Stomach smooth muscle (tissue), 2 donors: ENCODE results near the gene PITPNM3.

ENCODE experiments used
- H3K27ac ChIP-seq: one replicate; pipeline ENCODE4 v1.7.0; 2013; ENCODE audit warnings: mild to moderate bottlenecking, low read length, inconsistent platforms
- H3K27me3 ChIP-seq, 2 donors: one replicate each; pipeline ENCODE4 v1.7.0; 2013; ENCODE audit warnings: low read length in 2 of 2; ENCODE audit not compliant: insufficient read depth in 2 of 2, control insufficient read depth in 1 of 2
- H3K36me3 ChIP-seq, 2 donors: one replicate each; pipeline ENCODE4 v1.7.0; 2013; ENCODE audit warnings: low read length in 2 of 2; ENCODE audit not compliant: control insufficient read depth in 2 of 2, insufficient read depth in 2 of 2
- H3K4me1 ChIP-seq: one replicate; pipeline ENCODE4 v1.7.0; 2013; ENCODE audit warnings: low read length; ENCODE audit not compliant: control insufficient read depth, insufficient read depth
- H3K4me3 ChIP-seq, 2 donors: one replicate each; pipeline ENCODE4 v1.7.0; 2013; ENCODE audit warnings: low read length in 2 of 2
- H3K9ac ChIP-seq, 2 donors: one replicate each; pipeline ENCODE4 v1.7.0; 2013; ENCODE audit warnings: low read length in 2 of 2, mild to moderate bottlenecking in 1 of 2
- H3K9me3 ChIP-seq, 2 donors: one replicate each; pipeline ENCODE4 v1.7.0; 2013; ENCODE audit warnings: low read length in 2 of 2; ENCODE audit not compliant: control insufficient read depth in 2 of 2
- donor health status: healthy.
- donor health status: Pancreatic carcinoma.

The PITPNM3 gene

GRCh38 chr17:6460531-6461161 lies 95.7 kb downstream of the PITPNM3 start:
- H3K36me3 ChIP-seq = peaks cover 35 to 37% of the 10 kb centered on the region in 2 donors
- no peak overlapping the region for H3K4me3 ChIP-seq
- H3K27ac ChIP-seq = no peak overlapping the region
- no peaks in the 10 kb centered on the region for H3K9me3 ChIP-seq
- H3K27me3 ChIP-seq = no peaks in the 10 kb centered on the region
- H3K4me1 ChIP-seq = peaks cover 8% of the 10 kb centered on the region
- H3K9ac ChIP-seq = no peak overlapping the region

DNA sequence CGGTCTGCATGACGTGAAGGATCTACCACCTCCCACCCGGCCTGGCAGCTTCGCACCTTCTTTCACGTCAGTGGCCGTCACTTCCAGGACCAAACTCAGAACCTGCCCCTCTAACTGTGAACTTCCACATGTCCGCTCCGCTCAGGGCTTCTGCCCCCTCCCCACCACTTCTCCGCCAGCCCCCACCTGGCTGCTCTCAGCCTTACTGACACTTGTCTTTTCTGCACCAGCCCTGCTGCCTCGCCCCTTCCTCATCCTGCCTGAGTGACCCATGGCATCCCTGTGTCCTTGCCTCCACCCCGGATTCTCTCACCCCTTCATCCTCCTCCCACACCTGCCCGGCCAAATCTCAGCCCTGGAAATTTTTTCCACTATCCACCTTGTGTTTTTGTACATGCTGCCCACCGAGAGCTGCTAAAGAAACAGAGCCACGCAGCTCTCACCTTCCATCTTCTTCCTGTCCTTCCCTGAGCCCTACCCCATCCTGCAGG lies 97.8 kb downstream of the PITPNM3 start:
- no peak overlapping the region for H3K9ac ChIP-seq
- no peak overlapping the region for H3K27ac ChIP-seq
- no peak overlapping the region for H3K4me3 ChIP-seq
- no peaks in the 10 kb centered on the region for H3K9me3 ChIP-seq
- H3K36me3 ChIP-seq = peaks cover 23 to 27% of the 10 kb centered on the region in 2 donors
- no peaks in the 10 kb centered on the region for H3K27me3 ChIP-seq
- peaks cover 14% of the 10 kb centered on the region for H3K4me1 ChIP-seq

GRCh38 chr17:6457688-6458459 lies 98.5 kb downstream of the PITPNM3 start:
- Histone ChIP-seq H3K36me3 (peaks cover 20 to 23% of the 10 kb centered on the region in 2 donors), H3K27ac (no peak overlapping the region), H3K9me3 (no peaks in the 10 kb centered on the region), H3K27me3 (no peaks in the 10 kb centered on the region), H3K4me3 (no peak overlapping the region), H3K4me1 (peaks cover 14% of the 10 kb centered on the region), H3K9ac (no peak overlapping the region)

DNA sequence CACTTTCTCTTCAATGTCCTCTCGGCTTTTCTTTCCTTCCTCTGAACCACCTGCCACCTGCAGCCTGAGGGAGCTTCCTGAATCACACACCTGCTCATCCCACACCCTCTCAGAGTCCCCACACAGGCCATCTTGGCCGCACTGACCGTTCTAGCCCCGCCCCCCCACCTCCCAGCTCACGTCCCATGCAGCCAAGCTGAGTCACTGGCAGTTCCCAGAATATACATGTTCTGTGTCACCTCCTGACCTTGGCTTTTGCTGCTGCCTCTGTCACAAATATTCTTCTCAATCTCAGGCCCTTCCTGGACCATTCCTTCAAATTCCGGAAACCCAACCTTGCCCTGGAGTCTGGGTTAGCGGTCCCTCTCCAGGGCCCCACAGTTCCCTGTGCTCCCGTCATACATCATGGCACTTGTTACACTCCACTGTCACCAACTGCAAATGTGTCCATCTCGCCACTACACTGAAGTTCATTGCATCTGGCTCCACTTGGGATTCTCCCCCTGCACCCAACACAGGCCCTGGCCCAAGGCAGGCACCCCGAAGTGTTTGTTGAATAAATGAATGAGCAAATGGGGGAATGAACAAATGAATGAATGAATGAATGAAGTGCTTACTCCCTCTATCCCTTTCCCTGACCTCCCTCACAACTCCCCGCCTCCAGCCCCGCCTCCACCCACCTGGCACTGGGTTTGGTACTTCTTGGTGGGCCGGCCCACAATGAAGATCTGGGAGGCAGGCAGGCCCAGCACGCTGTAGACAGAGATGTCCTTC lies 99.3 kb downstream of the PITPNM3 start:
- Histone ChIP-seq H3K9ac (no peak overlapping the region), H3K4me3 (no peak overlapping the region), H3K27me3 (no peaks in the 10 kb centered on the region), H3K27ac (no peak overlapping the region), H3K9me3 (no peaks in the 10 kb centered on the region), H3K4me1 (peaks cover 14% of the 10 kb centered on the region), H3K36me3 (peaks cover 19 to 21% of the 10 kb centered on the region in 2 donors)

- H3K4me1 ChIP-seq = peaks cover 14% of the 10 kb centered on the region
- no peak overlapping the region for H3K9ac ChIP-seq
- H3K9me3 ChIP-seq = no peaks in the 10 kb centered on the region
- no peak overlapping the region for H3K4me3 ChIP-seq
- H3K27ac ChIP-seq = no peak overlapping the region
- H3K36me3 ChIP-seq = peaks cover 16 to 17% of the 10 kb centered on the region in 2 donors
- no peaks in the 10 kb centered on the region for H3K27me3 ChIP-seq
Measured at GRCh38 chr17:6456321-6456720, 100.0 kb downstream of the PITPNM3 start.

- no peak overlapping the region for H3K4me3 ChIP-seq
Measured at GRCh38 chr17:6455321-6455705, 101.0 kb downstream of the PITPNM3 start.

DNA sequence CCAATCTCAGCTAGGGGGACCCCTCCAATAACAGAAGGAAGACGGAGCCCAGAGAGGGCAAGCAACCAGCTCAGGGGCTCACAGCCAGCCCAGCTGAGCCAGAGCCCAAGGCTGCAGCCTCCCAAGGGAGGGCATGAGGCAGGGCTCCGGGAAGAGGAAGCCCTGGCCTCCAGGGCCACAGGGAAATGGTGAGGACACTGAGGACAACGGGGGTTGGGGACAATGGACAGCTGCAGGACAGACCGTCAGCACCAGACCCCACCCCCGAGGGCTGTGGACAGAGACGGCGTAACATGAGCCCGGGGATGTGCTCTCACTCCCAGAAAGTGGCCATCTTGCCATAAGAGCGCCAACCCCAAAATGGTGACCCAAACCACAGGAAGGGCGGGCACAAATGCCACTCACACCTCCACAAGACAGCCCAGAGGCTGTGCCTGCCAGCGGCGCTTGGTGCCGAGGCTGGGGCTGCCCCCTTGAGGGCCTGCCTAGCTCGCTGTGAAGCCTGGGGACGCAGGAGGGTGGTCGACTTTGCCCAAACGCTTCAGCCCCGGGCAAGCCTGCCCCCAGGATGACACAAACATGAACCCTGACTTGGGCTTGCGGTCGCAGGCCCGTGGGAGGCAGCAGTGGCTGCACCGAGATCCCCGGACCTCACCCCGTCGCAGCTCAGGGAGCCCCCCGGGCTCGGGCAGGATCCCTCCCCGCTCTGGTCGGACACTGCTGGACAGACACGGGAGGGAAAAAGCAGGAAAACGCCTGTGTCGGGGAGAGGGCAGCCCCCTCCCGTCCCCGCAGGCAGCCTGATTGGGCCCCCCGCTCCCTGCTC lies 101.6 kb downstream of the PITPNM3 start:
- H3K9me3 ChIP-seq = no peaks in the 10 kb centered on the region
- H3K36me3 ChIP-seq = peaks cover 2 to 3% of the 10 kb centered on the region in 2 donors
- no peaks in the 10 kb centered on the region for H3K27me3 ChIP-seq
- no peak overlapping the region for H3K4me3 ChIP-seq
- no peak overlapping the region for H3K9ac ChIP-seq
- no peak overlapping the region for H3K27ac ChIP-seq
- H3K4me1 ChIP-seq = peaks cover 14% of the 10 kb centered on the region

More at GRCh38 chr17:6455321-6455705, 101.0 kb downstream of the PITPNM3 start:
- Histone ChIP-seq H3K27me3 (no peaks in the 10 kb centered on the region), H3K9me3 (no peaks in the 10 kb centered on the region), H3K9ac (no peak overlapping the region), H3K36me3 (peaks cover 6 to 7% of the 10 kb centered on the region in 2 donors), H3K27ac (no peak overlapping the region), H3K4me1 (peaks cover 14% of the 10 kb centered on the region)

GRCh38 chr17:6453279-6454024 lies 102.9 kb downstream of the PITPNM3 start:
- Histone ChIP-seq H3K4me1 (peaks cover 14% of the 10 kb centered on the region), H3K9ac (no peak overlapping the region), H3K27ac (no peak overlapping the region), H3K27me3 (no peaks in the 10 kb centered on the region), H3K36me3 (peaks cover 0 to 3% of the 10 kb centered on the region in 2 donors), H3K9me3 (no peaks in the 10 kb centered on the region), H3K4me3 (no peak overlapping the region)

- Histone ChIP-seq H3K27ac (no peak overlapping the region), H3K9ac (no peak overlapping the region), H3K4me3 (no peak overlapping the region), H3K4me1 (peaks cover 14% of the 10 kb centered on the region), H3K9me3 (no peaks in the 10 kb centered on the region), H3K36me3 (peaks cover 0 to 2% of the 10 kb centered on the region in 2 donors), H3K27me3 (no peaks in the 10 kb centered on the region)
Measured at GRCh38 chr17:6452471-6453266, 103.7 kb downstream of the PITPNM3 start.
